Cardiac fibroblast (primary cell): Measurements from ENCODE around the gene CALD1.

Experiments used
- DNase-seq, 2 donors: peaks; one replicate each; pipeline versions ENCODE4 v3.0.0 to v3.0.0-alpha.2; 2010; ENCODE audit warnings: low read depth in 2 of 2
- H3K4me3 ChIP-seq, 2 donors: replicated peaks in 1 of 2; 1 replicate in 1 of 2; 2 replicates in 1 of 2; pipeline ENCODE4 v1.5.1; 2011; ENCODE audit warnings: low read depth in 2 of 2, low read length in 2 of 2, mild to moderate bottlenecking in 2 of 2, moderate library complexity in 1 of 2
- TF ChIP-seq, protein P1 (sequence below): IDR thresholded peaks from one replicate; pipeline ENCODE4 v1.5.1; 2011; ENCODE audit warnings: low read depth, mild to moderate bottlenecking, low read length, inconsistent platforms

CALD1 gene

DNA sequence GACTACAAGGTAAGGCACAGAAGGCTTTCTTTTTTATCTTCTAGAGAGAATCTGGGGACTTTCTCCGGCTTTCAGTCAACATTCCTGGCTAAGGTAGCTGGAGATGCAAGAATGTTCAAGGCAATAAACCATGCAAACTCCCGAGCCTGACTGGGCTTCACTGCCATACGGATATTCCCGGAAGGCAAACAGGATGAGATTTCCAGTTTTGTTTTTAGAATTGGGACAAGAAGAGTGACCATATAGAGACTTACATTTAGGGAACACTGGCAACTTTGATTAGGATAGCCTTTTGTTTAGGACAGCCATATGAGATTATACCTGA, 269 bp downstream of the CALD1 start:
- peak overlapping the region; percentile 53 to 75 for H3K4me3 ChIP-seq
- TF ChIP-seq, protein P1, sequence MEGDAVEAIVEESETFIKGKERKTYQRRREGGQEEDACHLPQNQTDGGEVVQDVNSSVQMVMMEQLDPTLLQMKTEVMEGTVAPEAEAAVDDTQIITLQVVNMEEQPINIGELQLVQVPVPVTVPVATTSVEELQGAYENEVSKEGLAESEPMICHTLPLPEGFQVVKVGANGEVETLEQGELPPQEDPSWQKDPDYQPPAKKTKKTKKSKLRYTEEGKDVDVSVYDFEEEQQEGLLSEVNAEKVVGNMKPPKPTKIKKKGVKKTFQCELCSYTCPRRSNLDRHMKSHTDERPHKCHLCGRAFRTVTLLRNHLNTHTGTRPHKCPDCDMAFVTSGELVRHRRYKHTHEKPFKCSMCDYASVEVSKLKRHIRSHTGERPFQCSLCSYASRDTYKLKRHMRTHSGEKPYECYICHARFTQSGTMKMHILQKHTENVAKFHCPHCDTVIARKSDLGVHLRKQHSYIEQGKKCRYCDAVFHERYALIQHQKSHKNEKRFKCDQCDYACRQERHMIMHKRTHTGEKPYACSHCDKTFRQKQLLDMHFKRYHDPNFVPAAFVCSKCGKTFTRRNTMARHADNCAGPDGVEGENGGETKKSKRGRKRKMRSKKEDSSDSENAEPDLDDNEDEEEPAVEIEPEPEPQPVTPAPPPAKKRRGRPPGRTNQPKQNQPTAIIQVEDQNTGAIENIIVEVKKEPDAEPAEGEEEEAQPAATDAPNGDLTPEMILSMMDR = no peak
- DNase-seq = no peak

- peak; percentile 58 to 60 for DNase-seq
- TF ChIP-seq, protein P1 = no peak
- H3K4me3 ChIP-seq = peak overlapping the region; percentile 53 to 75
Measured at GRCh38 chr7:134780166-134780828, 863 bp downstream of the CALD1 start.

DNA sequence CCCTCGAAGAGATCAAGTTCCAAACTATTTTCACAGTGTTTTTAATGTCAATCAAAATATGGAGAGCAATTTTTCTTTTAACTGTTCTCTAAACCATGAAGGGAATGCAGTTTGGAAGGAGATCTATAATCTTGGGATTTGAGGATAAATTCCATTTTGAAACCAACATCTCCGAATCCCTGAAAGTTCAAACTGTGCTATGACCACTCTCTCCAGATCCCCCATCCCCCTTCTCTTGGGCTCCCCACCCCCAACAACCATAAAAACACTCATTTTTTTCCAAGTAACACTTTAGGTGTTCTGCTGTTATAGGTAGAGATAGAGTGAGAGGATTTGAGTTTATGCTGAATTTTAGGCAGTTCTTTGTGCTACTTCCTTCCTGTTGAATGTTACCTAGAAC, 1.7 kb downstream of the CALD1 start:
- H3K4me3 ChIP-seq = peak overlapping the region; percentile 53 to 75
- TF ChIP-seq, protein P1 = no peak
- peak in 1 of 2 donors; percentile 50 for DNase-seq

DNA sequence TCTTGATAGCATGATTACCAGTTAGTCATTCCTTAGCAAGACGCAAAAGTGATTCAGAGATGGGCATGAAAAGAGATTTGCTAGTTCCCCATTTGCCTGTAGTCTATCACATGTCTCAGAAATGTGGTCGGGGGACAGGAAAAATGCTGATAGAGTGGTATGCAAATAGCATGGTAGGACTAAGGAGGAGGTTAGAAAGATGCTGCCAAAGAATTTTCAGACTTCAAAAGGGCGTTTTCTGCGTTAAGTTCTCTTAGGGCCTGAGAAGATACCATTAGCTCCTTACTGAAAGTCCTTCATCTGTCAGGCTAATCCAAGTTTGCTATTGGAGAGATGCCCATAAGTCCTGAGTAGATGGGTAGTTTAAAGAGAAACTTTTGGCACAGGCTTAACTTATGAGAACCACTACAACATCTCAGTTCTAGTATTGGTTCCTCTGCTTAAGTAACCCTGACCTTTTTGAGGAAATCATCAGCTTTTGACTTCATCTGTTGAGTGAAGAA, 2.7 kb downstream of the CALD1 start:
- TF ChIP-seq, protein P1 = no peak
- H3K4me3 ChIP-seq = peak overlapping the region; percentile 53 to 75
- DNase-seq = peak; percentile 62 to 71

DNA sequence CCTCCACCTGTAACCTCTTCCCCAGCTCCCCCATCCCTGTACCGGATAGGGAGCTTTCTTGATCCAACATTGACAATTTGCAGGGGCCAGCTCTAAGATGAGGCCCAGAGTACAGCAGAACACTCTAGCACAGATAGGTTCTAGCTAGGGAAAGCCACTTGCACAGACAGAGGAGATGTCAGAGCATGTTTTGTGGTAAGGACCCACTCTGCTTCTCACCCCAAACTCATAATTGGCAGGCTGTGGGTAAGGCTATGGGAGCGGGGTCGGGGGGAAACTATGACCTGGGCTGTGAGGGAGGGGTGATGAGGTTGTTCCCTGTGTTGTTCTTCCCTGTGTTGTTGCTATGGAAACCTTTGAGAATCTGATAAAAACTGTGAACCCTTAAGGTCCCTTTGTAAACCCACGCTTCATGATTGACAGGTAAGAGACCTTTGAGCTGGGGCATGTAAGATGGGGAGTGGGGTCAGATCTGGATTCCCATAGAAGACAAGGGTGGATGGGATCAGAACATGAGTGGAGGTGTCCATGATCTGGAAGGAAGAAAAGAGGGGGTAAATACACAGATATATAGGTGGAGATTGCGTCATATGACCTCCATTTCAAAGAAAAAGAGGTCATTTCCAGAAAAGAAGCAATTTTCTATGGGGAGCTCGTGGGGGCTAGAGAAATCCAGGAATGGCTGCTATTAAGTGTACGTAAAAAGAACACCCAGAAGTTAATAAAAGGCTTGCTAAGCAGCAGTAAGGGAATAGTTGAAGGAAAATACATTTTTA, 4.0 kb downstream of the CALD1 start:
- TF ChIP-seq, protein P1 = no peak
- peak in 1 of 2 donors; percentile 46 for DNase-seq
- peak overlapping the region in 1 of 2 donors; percentile 75 for H3K4me3 ChIP-seq

- TF ChIP-seq, protein P1 = no peak
- no peak overlapping the region for H3K4me3 ChIP-seq
- DNase-seq = peak in 1 of 2 donors; percentile 57
Measured at GRCh38 chr7:134784251-134785049, 5.0 kb downstream of the CALD1 start.
